Smooth muscle cell of bladder (primary cell): ENCODE results near the gene PUDP. TPM values are rescaled to one million over a fixed set of nuclear protein-coding genes. Genes with fewer than 3 reads are reported as not detected.

Source experiments
- total RNA-seq: library from RNA; depleted of rRNA; stranded (reverse); fragments of >200 nt; gene quantifications from 2 replicates; pipeline ENCODE4 v1.2.3, GENCODE V29; 2014

Gene PUDP
- 4.8 and 5.4 TPM in 2 replicates for total RNA-seq

DNA sequence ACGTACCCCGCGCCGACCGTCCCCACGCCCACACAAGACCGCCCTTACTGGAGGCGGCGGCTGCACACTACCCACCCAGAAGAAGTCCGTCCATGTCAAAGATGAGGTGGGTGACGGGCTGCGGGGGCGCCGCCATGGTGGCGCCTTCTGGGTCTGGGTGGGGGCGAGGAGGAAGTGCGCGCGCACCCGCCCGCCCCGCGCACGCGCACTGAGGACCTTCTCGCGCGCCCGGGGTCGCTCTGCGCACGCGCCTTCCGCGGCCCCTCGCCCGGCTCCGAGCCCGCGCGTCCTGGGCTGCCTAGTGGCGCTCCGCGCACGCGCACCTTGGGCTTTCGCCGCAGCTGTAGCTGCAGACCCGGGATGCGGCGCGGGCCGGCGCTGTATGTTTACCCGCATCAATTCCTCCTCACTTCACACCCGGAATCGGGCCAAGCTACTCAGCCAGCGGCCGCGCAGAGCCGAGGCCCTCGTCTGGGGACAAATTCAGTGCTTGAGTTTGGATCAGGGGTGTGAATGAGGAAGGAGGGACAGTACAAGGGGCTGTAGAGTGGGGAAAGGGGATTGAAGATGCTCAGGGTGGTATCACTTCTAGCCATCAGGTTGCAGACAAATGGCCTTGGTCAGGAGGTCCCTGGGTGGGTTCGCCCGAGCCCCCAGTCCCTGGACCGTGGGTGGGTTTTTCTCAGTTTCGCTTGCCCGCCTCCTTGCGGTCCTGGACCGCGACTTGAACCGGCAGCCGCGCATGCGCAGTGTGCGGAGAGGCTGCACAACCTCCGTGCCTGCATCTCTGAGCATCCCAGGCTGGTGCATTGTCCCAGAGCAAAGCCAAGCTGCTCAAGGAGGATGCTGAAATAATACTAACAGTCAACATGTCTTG is at the start of gene PUDP:
Gene PUDP (minus strand): TSS at position 176 of the 877 bp plus-strand sequence. CDS start 40 bp downstream, at position 136.

DNA sequence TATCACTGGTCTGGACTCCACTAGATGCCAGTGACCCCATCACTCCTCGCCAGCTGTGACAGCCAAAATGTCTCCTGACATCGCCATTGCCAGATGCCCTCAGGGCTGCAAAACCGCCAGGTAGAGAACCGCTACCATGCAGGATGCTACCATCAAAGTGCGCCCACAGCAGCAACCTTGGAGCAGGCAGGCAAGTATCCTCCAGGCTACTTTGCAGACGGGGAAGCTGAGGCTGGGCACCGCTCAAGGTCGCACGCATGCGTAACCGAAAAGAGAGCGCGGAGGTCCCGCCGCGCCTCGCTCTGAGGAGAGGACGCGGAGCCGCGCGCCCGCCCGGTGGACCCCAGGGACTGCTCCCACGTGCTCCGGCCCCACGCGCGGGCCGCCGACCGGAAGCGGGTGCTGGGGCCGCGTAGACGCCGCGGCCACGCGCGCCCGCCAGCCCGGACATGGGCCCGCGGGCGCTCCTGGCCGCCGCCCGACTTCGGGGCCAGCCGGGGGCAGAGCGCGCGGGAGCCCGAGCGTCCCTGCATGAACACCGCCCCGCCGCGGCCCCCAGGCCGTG is 458 bp downstream of the PUDP start, which contains the start of gene STS:
Gene STS (plus strand): TSS at position 300 of the 565 bp plus-strand sequence. CDS start 105,488 bp downstream, outside the sequence.

Other genes with a start within 250 kb of the PUDP start
- 2.3 and 2.4 TPM in 2 replicates for gene STS, start 441 bp downstream of the PUDP start, total RNA-seq